Calu3 (cell line): ENCODE results near the gene CROCC2. TPM values are rescaled to one million over a fixed set of nuclear protein-coding genes. Genes with fewer than 3 reads are reported as not detected.

Experiments used
- BruUV-seq: library from RNA; stranded (reverse); fragments of 400-500 nt; replicated peaks from 2 replicates; lab custom pipeline; 2021; lab: Mats Ljungman, UMichigan
- CTCF ChIA-PET: fragments of 300-600 bp; sonication (Branson Sonifier 250); formaldehyde crosslinking; loops from one replicate; lab custom pipeline; 2022; ENCODE audit warnings: antibody characterized with exemption; lab: Charles Lee
- DNase-seq: peaks from one replicate; pipeline ENCODE4 v3.0.0; 2022
- H3K27ac Mint-ChIP-seq: one replicate; pipeline ENCODE4 v1.8.0; 2022; ENCODE audit warnings: mixed read lengths; ENCODE audit not compliant: unreplicated experiment
- H3K27me3 Mint-ChIP-seq: one replicate; pipeline ENCODE4 v1.8.0; 2022; ENCODE audit warnings: mixed read lengths; ENCODE audit not compliant: unreplicated experiment
- H3K36me3 Mint-ChIP-seq: one replicate; pipeline ENCODE4 v1.8.0; 2022; ENCODE audit warnings: mild to moderate bottlenecking, moderate library complexity, mixed read lengths; ENCODE audit not compliant: insufficient read depth, unreplicated experiment
- H3K4me1 Mint-ChIP-seq: one replicate; pipeline ENCODE4 v1.8.0; 2022; ENCODE audit warnings: mild to moderate bottlenecking, low read depth, mixed read lengths; ENCODE audit not compliant: unreplicated experiment
- H3K4me3 Mint-ChIP-seq: one replicate; pipeline ENCODE4 v1.8.0; 2022; ENCODE audit warnings: mild to moderate bottlenecking, low read depth, moderate library complexity, mixed read lengths; ENCODE audit not compliant: unreplicated experiment
- H3K9me3 Mint-ChIP-seq: one replicate; pipeline ENCODE4 v1.8.0; 2022; ENCODE audit warnings: low read depth, mixed read lengths; ENCODE audit not compliant: unreplicated experiment
- intact Hi-C: fragments of 100-400 bp; cut with micrococcal nuclease; formaldehyde crosslinking; loops from one replicate; pipeline ENCODE4 v1.10.0; 2022; ENCODE audit not compliant: unreplicated experiment
- total RNA-seq: library from RNA; stranded (reverse); gene quantifications from 2 replicates; pipeline ENCODE4 v1.2.3, GENCODE V29; 2022
- TF ChIP-seq, protein P1 (sequence below): fragments of 200-600 bp; IDR thresholded peaks from one replicate; pipeline ENCODE4 v1.8.0; 2022; ENCODE audit warnings: antibody characterized with exemption; ENCODE audit not compliant: unreplicated experiment

The CROCC2 gene
- total RNA-seq, 1 experiment from 2014 or later, result not detected

DNA sequence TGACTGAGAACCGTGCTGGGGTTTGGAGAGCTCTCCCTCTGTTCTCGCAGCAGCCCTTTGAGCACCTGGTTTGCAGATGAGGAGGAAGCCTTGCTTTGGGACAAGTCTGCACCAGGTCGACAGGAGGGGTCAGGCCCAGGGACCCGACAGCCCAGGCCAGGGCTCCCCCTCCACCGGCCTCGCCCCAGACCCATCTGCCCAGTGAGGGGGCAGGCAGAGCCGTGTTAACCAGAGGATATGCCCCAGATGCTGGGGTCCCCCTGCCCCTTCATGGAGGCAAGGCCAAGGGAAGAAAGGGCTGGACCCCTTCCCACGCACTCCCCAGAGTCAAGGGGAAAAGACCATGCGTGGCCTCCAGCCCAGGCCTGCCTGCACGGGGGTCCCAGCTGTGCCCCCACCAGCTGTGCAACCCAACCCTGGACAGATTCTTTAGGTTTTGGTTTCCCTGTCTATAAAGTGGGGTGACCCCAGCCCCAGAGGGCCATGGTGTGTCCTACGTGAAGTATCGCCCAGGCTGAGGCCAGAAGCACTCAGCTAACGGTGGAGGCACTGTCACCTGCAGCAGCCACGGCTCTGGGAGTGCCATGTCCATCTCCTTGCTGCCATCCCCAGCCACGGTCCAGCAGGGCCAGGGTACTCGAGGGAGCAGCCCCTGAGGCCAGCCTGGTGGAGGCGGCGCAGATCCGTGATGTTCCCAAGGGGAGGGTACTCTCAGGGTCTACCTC is 87.5 kb downstream of the CROCC2 start:
- CTCF ChIA-PET, result no interaction called here
- H3K27me3 Mint-ChIP-seq, result no peaks in the 10 kb centered on the region
- TF ChIP-seq, protein P1, sequence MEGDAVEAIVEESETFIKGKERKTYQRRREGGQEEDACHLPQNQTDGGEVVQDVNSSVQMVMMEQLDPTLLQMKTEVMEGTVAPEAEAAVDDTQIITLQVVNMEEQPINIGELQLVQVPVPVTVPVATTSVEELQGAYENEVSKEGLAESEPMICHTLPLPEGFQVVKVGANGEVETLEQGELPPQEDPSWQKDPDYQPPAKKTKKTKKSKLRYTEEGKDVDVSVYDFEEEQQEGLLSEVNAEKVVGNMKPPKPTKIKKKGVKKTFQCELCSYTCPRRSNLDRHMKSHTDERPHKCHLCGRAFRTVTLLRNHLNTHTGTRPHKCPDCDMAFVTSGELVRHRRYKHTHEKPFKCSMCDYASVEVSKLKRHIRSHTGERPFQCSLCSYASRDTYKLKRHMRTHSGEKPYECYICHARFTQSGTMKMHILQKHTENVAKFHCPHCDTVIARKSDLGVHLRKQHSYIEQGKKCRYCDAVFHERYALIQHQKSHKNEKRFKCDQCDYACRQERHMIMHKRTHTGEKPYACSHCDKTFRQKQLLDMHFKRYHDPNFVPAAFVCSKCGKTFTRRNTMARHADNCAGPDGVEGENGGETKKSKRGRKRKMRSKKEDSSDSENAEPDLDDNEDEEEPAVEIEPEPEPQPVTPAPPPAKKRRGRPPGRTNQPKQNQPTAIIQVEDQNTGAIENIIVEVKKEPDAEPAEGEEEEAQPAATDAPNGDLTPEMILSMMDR, result no peak
- DNase-seq, result no peak
- no TSS peak for BruUV-seq
- no peaks in the 10 kb centered on the region for H3K9me3 Mint-ChIP-seq
- peaks cover 11% of the 10 kb centered on the region for H3K4me1 Mint-ChIP-seq
- H3K27ac Mint-ChIP-seq, result no peak overlapping the region
- peaks cover 12% of the 10 kb centered on the region for H3K36me3 Mint-ChIP-seq
- H3K4me3 Mint-ChIP-seq, result no peak overlapping the region
- intact Hi-C loops, result loop anchor here (10.0 kb wide), 1 partner anchor 79 kb away; no protein-coding TSS in a partner anchor

DNA sequence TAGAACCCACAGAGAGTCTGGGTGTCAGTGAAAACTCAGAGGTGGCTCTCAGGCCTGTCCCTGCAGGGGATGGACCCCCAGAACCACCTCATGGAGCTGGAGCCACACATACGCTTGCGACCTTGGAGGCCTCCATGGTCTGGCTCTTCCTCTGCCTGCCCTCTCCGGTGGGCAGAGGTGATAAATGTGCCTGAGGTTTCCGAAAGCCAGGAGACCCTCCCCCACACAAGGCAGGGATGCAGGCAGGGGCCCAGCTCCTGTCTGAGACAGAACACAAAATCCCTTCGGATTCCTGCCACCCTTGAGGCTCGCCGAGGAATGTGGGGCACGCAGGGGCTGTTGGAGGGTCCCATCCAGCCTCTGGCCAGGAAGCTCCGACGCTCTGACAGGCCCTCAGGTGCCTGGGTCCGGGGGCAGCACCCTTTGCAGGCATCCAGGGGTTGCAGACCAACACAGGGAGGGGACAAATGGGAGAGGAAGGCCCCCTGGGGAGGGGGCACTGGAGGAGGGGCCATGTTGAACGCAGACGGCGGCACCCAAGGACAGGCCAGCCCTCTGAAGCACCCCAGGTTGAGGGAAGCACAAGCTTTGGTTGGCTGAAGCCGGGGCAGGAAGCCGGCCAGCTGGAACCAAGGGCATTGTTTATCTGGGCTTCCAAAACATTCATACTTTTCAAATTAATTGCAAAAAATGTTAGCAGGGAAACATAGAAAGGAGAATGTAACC is 88.2 kb downstream of the CROCC2 start:
- Mint-ChIP-seq H3K36me3 (peaks cover 12% of the 10 kb centered on the region), H3K27ac (no peak overlapping the region), H3K9me3 (no peaks in the 10 kb centered on the region), H3K4me3 (no peak overlapping the region), H3K27me3 (peaks cover 1% of the 10 kb centered on the region), H3K4me1 (peaks cover 11% of the 10 kb centered on the region)
- intact Hi-C loops, result loop anchor here (10.0 kb wide), 1 partner anchor 80 kb away; no protein-coding TSS in a partner anchor
- TF ChIP-seq, protein P1, result no peak
- no peak for DNase-seq
- no TSS peak for BruUV-seq
- CTCF ChIA-PET, result no interaction called here

DNA sequence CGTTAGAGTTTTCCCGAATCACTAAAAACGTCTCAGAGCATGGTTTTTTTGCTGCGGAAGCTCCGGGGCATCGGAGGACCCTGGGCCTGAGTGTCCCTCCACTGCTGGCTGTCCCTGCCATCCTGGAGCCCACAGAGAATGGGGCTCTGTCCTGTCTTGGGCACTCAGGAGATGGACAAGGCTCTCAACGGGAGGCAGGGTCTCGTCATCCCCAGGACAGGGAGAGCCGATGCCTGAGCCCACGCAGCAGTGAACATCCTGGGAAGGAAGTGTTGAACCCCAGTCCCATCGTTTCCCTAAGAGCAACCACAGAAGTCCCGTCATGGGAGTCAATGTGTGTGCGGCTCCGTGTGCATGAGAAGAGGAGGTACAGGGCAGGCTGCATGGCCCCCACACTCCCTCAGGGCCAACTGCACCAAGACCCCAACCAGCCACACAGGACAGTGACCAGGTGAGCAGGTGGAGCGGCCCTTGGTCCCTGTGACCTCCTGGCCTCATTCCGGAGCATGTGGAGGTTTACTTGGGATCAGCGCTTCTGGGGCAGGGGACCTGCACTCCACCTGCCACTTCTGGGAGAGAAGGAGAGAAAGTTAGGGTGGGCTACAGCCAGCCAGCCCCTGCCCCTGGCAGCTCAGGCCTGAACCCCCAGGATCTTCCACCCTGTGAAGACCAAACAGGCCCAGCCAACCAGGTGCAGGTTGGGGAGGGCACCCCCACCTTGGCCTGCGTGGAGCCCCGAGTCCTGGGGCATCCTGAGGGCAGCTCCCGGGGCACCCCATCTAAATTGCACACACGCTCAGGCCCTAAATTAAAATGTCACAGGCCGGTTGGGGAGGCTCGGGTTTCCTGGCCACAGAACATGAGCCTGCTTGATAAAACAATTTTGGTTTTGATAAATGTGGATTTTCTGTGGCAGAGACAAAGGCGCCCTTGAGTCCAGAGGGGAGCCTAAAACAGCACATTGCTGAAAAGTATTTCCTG is 89.2 kb downstream of the CROCC2 start:
- Mint-ChIP-seq H3K27ac (no peak overlapping the region), H3K4me1 (peaks cover 11% of the 10 kb centered on the region), H3K4me3 (no peak overlapping the region), H3K36me3 (peaks cover 12% of the 10 kb centered on the region), H3K9me3 (no peaks in the 10 kb centered on the region), H3K27me3 (peaks cover 11% of the 10 kb centered on the region)
- intact Hi-C loops, result loop anchor here (10.0 kb wide), 1 partner anchor 81 kb away; no protein-coding TSS in a partner anchor
- no peak for DNase-seq
- CTCF ChIA-PET, result no interaction called here
- no TSS peak for BruUV-seq
- TF ChIP-seq, protein P1, result no peak
